Measurements from ENCODE around the gene PBX3.

- TF ChIP-seq POLR2A (IDR thresholded peaks at IDR 0.05) (no peak), CTCF (IDR thresholded peaks at IDR 0.05) (no peak)
Measured at GRCh38 chr9:125732562-125732961, 14.6 kb upstream of the PBX3 start.

All from lower leg skin (tissue), 3 donors.